ENCODE data around the gene ERICH6.

Gene ERICH6

DNA sequence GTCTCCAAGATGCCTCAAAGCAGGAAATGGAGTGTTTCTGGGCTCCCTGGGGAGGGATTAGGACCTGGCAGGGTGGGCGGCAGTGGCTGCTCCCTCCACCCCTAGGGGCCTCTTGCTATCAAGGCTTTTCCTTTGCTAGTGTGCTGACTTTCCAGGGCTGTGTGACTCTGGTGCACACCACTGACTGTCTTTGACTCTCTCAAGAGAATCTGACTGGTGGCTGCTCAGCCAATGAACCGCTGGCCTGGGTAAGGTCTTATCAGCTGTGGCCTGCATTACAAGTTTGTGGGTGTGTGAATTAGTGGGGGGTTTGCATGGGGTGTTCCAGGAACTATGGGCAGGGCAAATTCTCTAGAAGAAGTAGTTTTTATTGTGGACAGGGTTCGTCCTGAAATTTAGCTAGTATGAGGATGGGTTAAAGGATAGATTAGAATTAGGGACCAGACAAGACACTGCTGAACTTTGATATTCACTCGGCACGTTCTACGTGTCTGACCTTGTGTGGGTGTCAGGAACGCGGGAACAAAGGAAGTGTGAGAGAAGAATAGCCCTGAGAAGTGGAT is 29.7 kb upstream of the ERICH6 start:
- no peak overlapping the region for H3K4me3 Mint-ChIP-seq
- H3K9me3 Mint-ChIP-seq, result no peaks in the 10 kb centered on the region
- peaks cover 7% of the 10 kb centered on the region for H3K36me3 Mint-ChIP-seq (ENCODE audit: insufficient read depth)
- no peak overlapping the region for H3K27ac Mint-ChIP-seq (ENCODE audit: low read depth)
- no peak for ATAC-seq (replicated peaks; ENCODE audit: extremely low read depth, poor library complexity, severe bottlenecking)
- no peak for DNase-seq (ENCODE audit: low spot score in 2 of 2)
- no peaks in the 10 kb centered on the region for H3K4me1 Mint-ChIP-seq
- H3K27me3 Mint-ChIP-seq, result no peaks in the 10 kb centered on the region

DNA sequence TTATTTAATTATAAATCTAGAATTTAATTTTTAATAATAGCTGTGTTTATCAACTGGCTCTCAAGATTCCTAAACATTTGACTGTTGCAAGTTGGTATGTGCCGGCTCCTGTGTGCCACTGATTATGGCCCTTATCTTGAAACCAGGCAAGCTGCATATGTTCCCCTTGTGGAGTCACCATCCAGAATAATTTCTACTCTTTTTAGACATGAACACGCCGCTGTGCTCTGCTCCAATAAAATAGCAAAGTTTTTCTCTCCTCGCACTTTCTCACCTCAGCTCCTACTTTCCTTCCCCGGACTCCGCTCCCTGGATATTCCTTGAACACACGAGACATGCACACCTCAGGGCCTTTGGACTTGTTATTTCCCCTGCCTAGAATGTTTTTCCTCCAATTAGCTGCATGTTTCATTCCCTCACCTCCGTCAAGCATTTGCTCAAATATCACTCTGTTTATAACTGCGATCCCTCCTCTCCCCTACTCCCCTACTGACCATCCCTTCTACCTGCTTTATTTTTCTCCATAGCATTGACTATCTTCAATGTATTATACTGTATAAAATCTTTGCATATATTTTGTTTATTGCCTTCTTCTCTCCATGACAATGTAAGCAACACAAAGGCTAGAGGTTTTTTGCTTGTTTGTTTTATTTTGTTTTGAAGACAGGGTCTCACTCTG is 26.1 kb upstream of the ERICH6 start:
- Mint-ChIP-seq H3K4me3 (no peak overlapping the region), H3K27me3 (no peaks in the 10 kb centered on the region), H3K4me1 (no peaks in the 10 kb centered on the region), H3K9me3 (no peaks in the 10 kb centered on the region), H3K27ac (ENCODE audit: low read depth) (no peak overlapping the region), H3K36me3 (ENCODE audit: insufficient read depth) (no peaks in the 10 kb centered on the region)
- no peak for DNase-seq (ENCODE audit: low spot score in 2 of 2)
- no peak for ATAC-seq (replicated peaks; ENCODE audit: extremely low read depth, poor library complexity, severe bottlenecking)

GRCh38 chr3:150727653-150728502 is 24.2 kb upstream of the ERICH6 start:
- ATAC-seq (replicated peaks; ENCODE audit: extremely low read depth, poor library complexity, severe bottlenecking), result no peak
- H3K9me3 Mint-ChIP-seq, result no peaks in the 10 kb centered on the region
- no peaks in the 10 kb centered on the region for H3K4me1 Mint-ChIP-seq
- no peaks in the 10 kb centered on the region for H3K27me3 Mint-ChIP-seq
- no peak overlapping the region for H3K27ac Mint-ChIP-seq (ENCODE audit: low read depth)
- H3K4me3 Mint-ChIP-seq, result no peak overlapping the region
- DNase-seq (ENCODE audit: low spot score in 2 of 2), result no peak
- H3K36me3 Mint-ChIP-seq (ENCODE audit: insufficient read depth), result no peaks in the 10 kb centered on the region

DNA sequence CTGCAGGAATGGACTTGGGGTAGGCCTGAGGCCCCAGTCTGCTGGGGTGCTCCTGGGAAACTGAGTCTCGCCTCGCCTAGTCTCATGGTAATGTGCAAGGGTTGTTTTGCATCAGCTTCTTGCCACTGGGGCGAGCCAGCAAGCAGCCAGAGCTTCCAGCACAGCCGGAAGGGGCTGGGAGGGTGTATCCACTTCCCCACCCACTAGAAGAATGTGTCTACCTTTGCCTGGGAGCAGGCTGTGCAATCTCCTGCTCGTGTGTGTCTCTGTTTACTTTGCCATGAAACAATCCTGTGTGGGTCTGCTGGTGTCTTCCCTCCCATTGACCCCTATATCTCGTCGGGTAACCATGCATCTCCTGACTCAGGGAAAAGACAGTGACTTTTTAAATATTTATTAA is 21.8 kb upstream of the ERICH6 start:
- H3K36me3 Mint-ChIP-seq (ENCODE audit: insufficient read depth), result no peaks in the 10 kb centered on the region
- H3K4me1 Mint-ChIP-seq, result no peaks in the 10 kb centered on the region
- no peak overlapping the region for H3K27ac Mint-ChIP-seq (ENCODE audit: low read depth)
- DNase-seq (ENCODE audit: low spot score in 2 of 2) (no peak), ATAC-seq (replicated peaks; ENCODE audit: extremely low read depth, poor library complexity, severe bottlenecking) (no peak)
- H3K4me3 Mint-ChIP-seq, result no peak overlapping the region
- H3K27me3 Mint-ChIP-seq, result no peaks in the 10 kb centered on the region
- H3K9me3 Mint-ChIP-seq, result no peaks in the 10 kb centered on the region

DNA sequence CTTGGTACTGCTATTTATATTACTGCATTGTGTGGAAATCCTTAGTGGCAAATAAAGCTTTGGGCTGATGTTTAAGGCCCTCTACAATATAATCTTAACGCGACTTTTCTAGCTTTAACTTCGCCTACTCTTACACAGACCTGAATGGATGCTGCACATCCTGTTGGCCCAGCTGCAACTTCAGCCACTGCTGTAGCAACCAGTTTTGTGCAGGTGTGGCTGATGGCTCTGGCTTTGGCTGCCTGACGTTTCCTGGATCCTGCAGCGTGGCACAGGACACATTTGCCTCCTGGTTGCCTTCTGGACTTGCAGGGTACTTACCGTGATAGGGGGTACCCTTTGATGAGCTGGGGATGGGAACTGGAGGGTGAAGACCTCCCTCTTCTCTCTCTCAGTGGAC is 20.2 kb upstream of the ERICH6 start:
- DNase-seq (ENCODE audit: low spot score in 2 of 2), result no peak
- H3K27me3 Mint-ChIP-seq, result no peaks in the 10 kb centered on the region
- no peaks in the 10 kb centered on the region for H3K9me3 Mint-ChIP-seq
- H3K27ac Mint-ChIP-seq (ENCODE audit: low read depth), result no peak overlapping the region
- no peaks in the 10 kb centered on the region for H3K4me1 Mint-ChIP-seq
- H3K36me3 Mint-ChIP-seq (ENCODE audit: insufficient read depth), result no peaks in the 10 kb centered on the region
- H3K4me3 Mint-ChIP-seq, result no peak overlapping the region
- ATAC-seq (replicated peaks; ENCODE audit: extremely low read depth, poor library complexity, severe bottlenecking), result no peak

DNA sequence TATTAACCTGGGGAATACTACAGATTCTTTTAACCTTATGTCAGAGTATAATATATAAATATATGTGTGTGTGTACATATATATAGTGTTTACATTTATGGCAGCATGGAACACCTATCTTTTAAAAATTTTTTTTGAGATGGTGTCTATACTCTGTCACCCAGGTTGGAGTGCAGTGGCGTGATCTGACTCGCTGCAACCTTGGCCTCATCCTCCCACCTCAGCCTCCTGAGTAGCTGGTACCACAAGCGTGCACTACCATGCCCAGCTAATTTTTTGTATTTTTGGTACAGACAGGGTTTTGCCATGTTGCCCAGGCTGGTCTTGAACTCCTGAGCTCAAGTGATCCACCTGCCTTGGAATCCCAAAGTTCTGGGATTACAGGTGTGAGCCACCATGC is 18.5 kb upstream of the ERICH6 start:
- no peaks in the 10 kb centered on the region for H3K36me3 Mint-ChIP-seq (ENCODE audit: insufficient read depth)
- H3K9me3 Mint-ChIP-seq, result no peaks in the 10 kb centered on the region
- no peak overlapping the region for H3K27ac Mint-ChIP-seq (ENCODE audit: low read depth)
- ATAC-seq (replicated peaks; ENCODE audit: extremely low read depth, poor library complexity, severe bottlenecking) (no peak), DNase-seq (ENCODE audit: low spot score in 2 of 2) (no peak)
- no peak overlapping the region for H3K4me3 Mint-ChIP-seq
- no peaks in the 10 kb centered on the region for H3K27me3 Mint-ChIP-seq
- no peaks in the 10 kb centered on the region for H3K4me1 Mint-ChIP-seq

DNA sequence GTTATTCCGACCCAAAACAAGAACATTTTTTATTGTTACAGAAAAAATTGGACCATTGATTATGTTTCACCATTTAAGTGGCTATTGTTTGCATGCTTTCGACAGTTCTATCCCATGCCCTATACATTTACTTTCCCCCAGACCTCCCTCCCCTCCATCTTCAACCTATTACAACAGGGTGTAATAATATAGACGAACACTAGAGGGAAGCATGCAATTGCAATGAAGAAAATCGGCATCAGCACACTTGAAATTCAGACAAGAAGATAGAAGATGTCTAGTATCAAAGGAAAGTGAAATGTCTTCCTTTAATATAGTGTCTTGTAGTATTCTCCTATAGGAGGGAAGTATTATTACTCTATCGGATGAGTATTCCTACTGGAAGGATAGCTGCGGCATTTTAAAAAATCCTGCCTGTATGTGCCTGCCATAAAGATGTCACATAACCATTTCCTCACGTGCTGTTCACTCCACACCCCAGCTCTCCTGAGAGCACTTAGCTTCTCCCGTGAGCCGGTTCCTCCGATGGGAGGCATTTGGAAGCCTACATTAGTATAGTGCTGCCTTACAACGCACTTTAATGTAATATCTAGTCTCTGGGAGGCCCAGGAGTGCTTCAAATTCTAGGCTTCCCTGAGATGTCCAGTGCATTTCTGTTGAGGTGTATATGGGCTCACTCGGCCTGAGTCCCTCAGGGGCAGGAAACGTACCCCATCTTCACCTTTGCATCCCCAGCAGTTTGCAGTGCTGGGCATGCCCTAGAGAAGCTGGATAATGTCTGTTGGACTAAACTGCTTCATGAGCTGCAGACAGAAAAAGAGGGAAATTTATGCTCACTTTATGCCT is 17.8 kb upstream of the ERICH6 start:
- no peak for DNase-seq (ENCODE audit: low spot score in 2 of 2)
- Mint-ChIP-seq H3K36me3 (ENCODE audit: insufficient read depth) (no peaks in the 10 kb centered on the region), H3K4me3 (no peak overlapping the region), H3K27ac (ENCODE audit: low read depth) (no peak overlapping the region), H3K27me3 (no peaks in the 10 kb centered on the region), H3K4me1 (no peaks in the 10 kb centered on the region), H3K9me3 (no peaks in the 10 kb centered on the region)
- no peak for ATAC-seq (replicated peaks; ENCODE audit: extremely low read depth, poor library complexity, severe bottlenecking)

DNA sequence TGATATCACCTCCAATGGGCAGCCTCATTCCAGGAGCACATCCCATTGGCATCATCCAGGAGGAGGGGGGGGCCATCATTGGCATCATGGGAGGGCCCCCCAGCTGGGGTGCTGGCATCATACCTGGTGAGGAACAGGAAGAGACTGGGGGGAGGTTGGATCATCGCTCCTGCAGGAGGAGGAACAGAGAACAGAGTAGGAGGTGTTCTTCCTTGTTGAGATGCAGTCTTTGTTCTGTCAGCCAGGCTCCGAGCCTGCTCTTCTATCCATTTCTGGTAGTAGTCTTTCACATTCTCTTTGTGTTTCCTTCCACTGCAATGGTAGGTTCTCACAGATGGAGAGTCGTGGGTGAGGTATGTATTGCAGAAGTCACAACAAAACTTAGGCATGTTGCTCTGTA is 16.7 kb upstream of the ERICH6 start:
- ATAC-seq (replicated peaks; ENCODE audit: extremely low read depth, poor library complexity, severe bottlenecking) (no peak), DNase-seq (ENCODE audit: low spot score in 2 of 2) (no peak)
- H3K4me3 Mint-ChIP-seq, result no peak overlapping the region
- H3K36me3 Mint-ChIP-seq (ENCODE audit: insufficient read depth), result no peaks in the 10 kb centered on the region
- no peak overlapping the region for H3K27ac Mint-ChIP-seq (ENCODE audit: low read depth)
- H3K27me3 Mint-ChIP-seq, result no peaks in the 10 kb centered on the region
- H3K4me1 Mint-ChIP-seq, result no peaks in the 10 kb centered on the region
- no peaks in the 10 kb centered on the region for H3K9me3 Mint-ChIP-seq

GRCh38 chr3:150710097-150710496 is 6.4 kb upstream of the ERICH6 start:
- ATAC-seq (replicated peaks; ENCODE audit: extremely low read depth, poor library complexity, severe bottlenecking), result no peak
- Mint-ChIP-seq H3K4me3 (no peak overlapping the region), H3K4me1 (peaks cover 10% of the 10 kb centered on the region), H3K27ac (ENCODE audit: low read depth) (no peak overlapping the region), H3K27me3 (no peaks in the 10 kb centered on the region), H3K9me3 (peaks cover 17% of the 10 kb centered on the region), H3K36me3 (ENCODE audit: insufficient read depth) (peaks cover 11% of the 10 kb centered on the region)
- DNase-seq (ENCODE audit: low spot score in 2 of 2), result no peak

DNA sequence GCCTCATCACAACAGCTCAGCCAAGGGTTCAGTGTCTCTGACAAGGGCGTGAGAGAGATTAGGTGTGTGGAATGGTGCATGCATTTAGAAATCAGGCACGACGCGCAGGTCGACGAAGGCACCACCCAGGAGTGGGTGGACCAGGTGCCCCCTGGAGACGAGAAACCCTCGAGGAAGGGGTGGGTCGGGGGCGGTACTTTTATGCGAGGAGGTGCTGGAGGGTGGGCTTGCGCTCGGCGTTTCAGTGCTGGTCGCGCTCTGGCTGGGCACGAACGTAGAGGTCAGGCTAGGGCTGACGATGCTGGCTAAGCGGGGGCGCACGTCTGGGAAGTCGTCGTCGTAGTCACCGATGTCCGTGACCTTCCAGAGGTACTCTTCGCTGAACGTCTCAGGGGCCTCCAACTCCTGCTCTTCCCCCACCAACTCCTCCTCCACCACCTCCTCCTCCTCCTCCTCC is 393 bp downstream of the ERICH6 start:
- H3K4me1 Mint-ChIP-seq, result peaks cover 24% of the 10 kb centered on the region
- peak; percentile 62 for ATAC-seq (replicated peaks; ENCODE audit: extremely low read depth, poor library complexity, severe bottlenecking)
- DNase-seq (ENCODE audit: low spot score in 2 of 2), result peak in 1 of 2 donors; percentile 27
- peaks cover 17% of the 10 kb centered on the region for H3K36me3 Mint-ChIP-seq (ENCODE audit: insufficient read depth)
- peak overlapping the region; percentile 100 for H3K27ac Mint-ChIP-seq (ENCODE audit: low read depth)
- peak overlapping the region; percentile 97 for H3K4me3 Mint-ChIP-seq
- no peaks in the 10 kb centered on the region for H3K9me3 Mint-ChIP-seq
- H3K27me3 Mint-ChIP-seq, result no peaks in the 10 kb centered on the region

DNA sequence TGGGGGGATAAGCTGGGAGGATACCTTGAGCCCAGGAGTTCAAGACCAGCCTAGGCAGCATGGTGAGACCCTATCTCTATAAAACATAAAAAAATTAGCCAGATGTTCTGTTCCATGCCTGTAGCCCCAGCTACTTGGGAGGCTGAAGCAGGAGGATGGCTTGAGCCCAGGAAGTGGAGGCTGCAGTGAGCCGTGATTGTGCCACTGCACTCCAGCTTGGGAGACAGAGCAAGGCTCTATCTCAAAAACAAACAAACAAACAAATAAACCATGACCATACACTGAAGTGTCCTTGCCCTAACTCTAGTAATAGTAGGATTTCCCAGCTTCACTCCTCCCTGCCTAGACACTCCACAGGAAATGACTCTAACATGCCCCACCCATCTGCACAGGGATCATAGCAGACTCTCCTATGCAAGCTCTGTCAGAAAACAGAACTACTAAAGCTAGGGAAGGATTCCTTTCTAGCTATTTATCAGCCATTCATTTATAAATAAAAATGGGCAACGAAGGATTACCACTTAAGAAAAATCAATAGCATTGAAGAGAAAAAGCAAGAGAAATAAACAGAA is 4.6 kb downstream of the ERICH6 start:
- DNase-seq (ENCODE audit: low spot score in 2 of 2), result no peak
- Mint-ChIP-seq H3K27ac (ENCODE audit: low read depth) (no peak overlapping the region), H3K36me3 (ENCODE audit: insufficient read depth) (peaks cover 13% of the 10 kb centered on the region), H3K9me3 (no peaks in the 10 kb centered on the region), H3K27me3 (no peaks in the 10 kb centered on the region), H3K4me3 (no peak overlapping the region), H3K4me1 (peaks cover 18% of the 10 kb centered on the region)
- ATAC-seq (replicated peaks; ENCODE audit: extremely low read depth, poor library complexity, severe bottlenecking), result no peak

DNA sequence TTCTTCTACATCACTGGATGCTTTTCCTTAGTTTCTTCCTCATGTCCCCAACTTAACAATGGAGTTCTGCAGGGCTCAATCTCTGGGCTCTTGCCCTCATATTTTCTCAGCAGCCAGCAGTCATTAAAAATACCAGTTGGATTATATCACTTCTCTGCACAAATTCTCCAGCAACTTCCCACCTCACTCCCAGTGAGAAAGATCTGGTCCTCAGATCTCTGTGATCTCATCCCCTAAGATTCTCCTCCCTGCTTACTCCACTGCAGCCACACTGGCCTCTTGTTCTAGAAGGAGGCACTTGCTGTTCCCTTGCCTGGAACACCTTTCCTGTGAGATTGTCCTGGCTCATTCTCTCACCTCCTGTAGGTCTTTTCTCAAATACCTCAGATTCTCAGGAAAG is 6.1 kb downstream of the ERICH6 start:
- DNase-seq (ENCODE audit: low spot score in 2 of 2) (no peak), ATAC-seq (replicated peaks; ENCODE audit: extremely low read depth, poor library complexity, severe bottlenecking) (no peak)
- no peak overlapping the region for H3K4me3 Mint-ChIP-seq
- peaks cover 3% of the 10 kb centered on the region for H3K4me1 Mint-ChIP-seq
- H3K9me3 Mint-ChIP-seq, result no peaks in the 10 kb centered on the region
- H3K36me3 Mint-ChIP-seq (ENCODE audit: insufficient read depth), result peaks cover 1% of the 10 kb centered on the region
- H3K27ac Mint-ChIP-seq (ENCODE audit: low read depth), result no peak overlapping the region
- no peaks in the 10 kb centered on the region for H3K27me3 Mint-ChIP-seq
